Mammary epithelial cell (primary cell): Measurements from ENCODE around the gene ALOX5AP.

Experiments
- EZH2 ChIP-seq: IDR thresholded peaks from 2 replicates; pipeline ENCODE4 v1.6.1; 2012; ENCODE audit warnings: low read length, inconsistent platforms, borderline replicate concordance
- TF ChIP-seq, protein P1 (sequence below), 2 donors: IDR thresholded peaks in 1 of 2; conservative IDR thresholded peaks in 1 of 2; 2 replicates each; pipeline ENCODE4 v1.5.1; 2011 to 2012; ENCODE audit warnings: inconsistent platforms in 2 of 2, low read length in 2 of 2, mild to moderate bottlenecking in 2 of 2, control low read depth in 1 of 2, low read depth in 1 of 2; ENCODE audit not compliant: insufficient read depth in 1 of 2; ENCODE audit errors: extremely low read depth in 1 of 2

DNA sequence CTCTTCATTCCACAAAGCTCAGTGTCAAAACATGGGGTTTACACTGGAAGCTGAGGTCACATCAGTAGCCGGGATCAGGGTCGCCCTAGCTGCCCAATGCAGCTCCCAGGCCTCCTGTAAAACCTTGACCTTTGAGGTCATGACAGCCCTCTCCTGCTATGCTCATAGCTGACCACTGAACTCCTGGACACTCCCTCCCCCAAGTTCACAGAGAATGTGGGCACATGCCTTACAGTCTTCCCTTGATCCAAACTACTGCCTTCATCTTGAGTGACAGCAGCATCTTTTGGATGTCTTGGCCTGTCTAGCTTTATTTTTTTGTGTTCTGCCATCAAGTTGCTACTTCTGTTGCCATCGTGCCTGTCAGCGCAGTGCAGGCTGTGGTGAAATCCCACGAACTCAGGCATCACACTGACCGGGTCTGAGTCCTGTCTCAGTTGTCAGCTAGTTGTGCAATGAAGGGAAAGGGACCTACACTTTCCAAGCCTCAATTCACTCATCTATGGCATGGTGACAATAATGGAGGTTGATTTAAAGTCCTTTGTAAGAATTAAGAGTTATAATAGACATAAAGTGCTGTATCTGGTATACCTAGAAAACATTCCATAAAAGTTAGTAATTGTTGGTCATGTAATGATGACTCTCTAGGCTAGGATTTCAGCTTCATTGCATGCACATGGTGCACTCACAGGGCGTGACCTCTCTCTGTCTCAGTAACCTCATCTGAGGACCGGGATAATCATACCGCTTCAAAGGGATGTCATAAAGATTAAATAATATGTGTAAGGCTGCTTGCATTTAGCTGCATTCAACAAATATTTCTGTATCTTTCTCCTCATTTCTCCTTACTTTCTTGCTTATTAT is 16.4 kb upstream of the ALOX5AP start:
- TF ChIP-seq, protein P1, sequence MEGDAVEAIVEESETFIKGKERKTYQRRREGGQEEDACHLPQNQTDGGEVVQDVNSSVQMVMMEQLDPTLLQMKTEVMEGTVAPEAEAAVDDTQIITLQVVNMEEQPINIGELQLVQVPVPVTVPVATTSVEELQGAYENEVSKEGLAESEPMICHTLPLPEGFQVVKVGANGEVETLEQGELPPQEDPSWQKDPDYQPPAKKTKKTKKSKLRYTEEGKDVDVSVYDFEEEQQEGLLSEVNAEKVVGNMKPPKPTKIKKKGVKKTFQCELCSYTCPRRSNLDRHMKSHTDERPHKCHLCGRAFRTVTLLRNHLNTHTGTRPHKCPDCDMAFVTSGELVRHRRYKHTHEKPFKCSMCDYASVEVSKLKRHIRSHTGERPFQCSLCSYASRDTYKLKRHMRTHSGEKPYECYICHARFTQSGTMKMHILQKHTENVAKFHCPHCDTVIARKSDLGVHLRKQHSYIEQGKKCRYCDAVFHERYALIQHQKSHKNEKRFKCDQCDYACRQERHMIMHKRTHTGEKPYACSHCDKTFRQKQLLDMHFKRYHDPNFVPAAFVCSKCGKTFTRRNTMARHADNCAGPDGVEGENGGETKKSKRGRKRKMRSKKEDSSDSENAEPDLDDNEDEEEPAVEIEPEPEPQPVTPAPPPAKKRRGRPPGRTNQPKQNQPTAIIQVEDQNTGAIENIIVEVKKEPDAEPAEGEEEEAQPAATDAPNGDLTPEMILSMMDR (conservative IDR thresholded peaks at IDR 0.05 in 1 of 2, IDR thresholded peaks at IDR 0.05 in 1 of 2; ENCODE audit: extremely low read depth in 1 of 2, insufficient read depth in 1 of 2, low read depth in 1 of 2, low read length in 2 of 2), result no peak
- TF ChIP-seq EZH2, result no peak
